ENCODE data around the gene ABLIM1. TPM values are rescaled to one million over a fixed set of nuclear protein-coding genes. Genes with fewer than 3 reads are reported as not detected.

The ABLIM1 gene
- polyA plus RNA-seq, 2 donors = 104 to 121 TPM

- 72 to 74% methylated on average over 5 of the region's 5 CpGs for WGBS, 2 donors
- Histone ChIP-seq H3K4me3 (ENCODE audit: low read depth in 1 of 2, low read length in 2 of 2) (no peak overlapping the region), H3K27ac (ENCODE audit: low read depth in 2 of 2, low read length in 1 of 2) (peak overlapping the region; percentile 36 to 72)
These were observed 53.5 kb downstream of the ABLIM1 start for GRCh38 chr10:114604357-114605130.

GRCh38 chr10:114603948-114604347 lies 54.1 kb downstream of the ABLIM1 start:
- no peaks in the 10 kb centered on the region for H3K36me3 ChIP-seq (ENCODE audit: control insufficient read depth in 2 of 2, insufficient read depth in 2 of 2, low read length in 1 of 2)
- peaks cover 0 to 3% of the 10 kb centered on the region in 2 donors for H3K4me1 ChIP-seq (ENCODE audit: control insufficient read depth in 2 of 2, insufficient read depth in 2 of 2, low read length in 1 of 2)
- H3K9me3 ChIP-seq (ENCODE audit: control insufficient read depth in 2 of 2, insufficient read depth in 1 of 2, low read depth in 1 of 2, low read length in 1 of 2) = no peaks in the 10 kb centered on the region
- 39 to 50% methylated on average over 2 of the region's 2 CpGs for WGBS, 2 donors
- peak overlapping the region; percentile 36 to 72 for H3K27ac ChIP-seq (ENCODE audit: low read depth in 2 of 2, low read length in 1 of 2)
- no peak overlapping the region for H3K4me3 ChIP-seq (ENCODE audit: low read depth in 1 of 2, low read length in 2 of 2)
- no peaks in the 10 kb centered on the region for H3K27me3 ChIP-seq (ENCODE audit: control insufficient read depth in 1 of 2, insufficient read depth in 2 of 2, low read length in 2 of 2)

More at GRCh38 chr10:114604357-114605130, 53.5 kb downstream of the ABLIM1 start:
- H3K9me3 ChIP-seq (ENCODE audit: control insufficient read depth in 2 of 2, insufficient read depth in 1 of 2, low read depth in 1 of 2, low read length in 1 of 2) = no peaks in the 10 kb centered on the region
- peaks cover 0 to 3% of the 10 kb centered on the region in 2 donors for H3K4me1 ChIP-seq (ENCODE audit: control insufficient read depth in 2 of 2, insufficient read depth in 2 of 2, low read length in 1 of 2)
- H3K36me3 ChIP-seq (ENCODE audit: control insufficient read depth in 2 of 2, insufficient read depth in 2 of 2, low read length in 1 of 2) = no peaks in the 10 kb centered on the region
- no peaks in the 10 kb centered on the region for H3K27me3 ChIP-seq (ENCODE audit: control insufficient read depth in 1 of 2, insufficient read depth in 2 of 2, low read length in 2 of 2)

GRCh38 chr10:114603303-114603702 lies 54.8 kb downstream of the ABLIM1 start:
- 54 to 68% methylated on average over 1 of the region's 1 CpG for WGBS, 2 donors
- Histone ChIP-seq H3K4me3 (ENCODE audit: low read depth in 1 of 2, low read length in 2 of 2) (no peak overlapping the region), H3K27me3 (ENCODE audit: control insufficient read depth in 1 of 2, insufficient read depth in 2 of 2, low read length in 2 of 2) (no peaks in the 10 kb centered on the region), H3K4me1 (ENCODE audit: control insufficient read depth in 2 of 2, insufficient read depth in 2 of 2, low read length in 1 of 2) (peaks cover 0 to 3% of the 10 kb centered on the region in 2 donors), H3K27ac (ENCODE audit: low read depth in 2 of 2, low read length in 1 of 2) (peak overlapping the region; percentile 48 to 62), H3K36me3 (ENCODE audit: control insufficient read depth in 2 of 2, insufficient read depth in 2 of 2, low read length in 1 of 2) (no peaks in the 10 kb centered on the region), H3K9me3 (ENCODE audit: control insufficient read depth in 2 of 2, insufficient read depth in 1 of 2, low read depth in 1 of 2, low read length in 1 of 2) (no peaks in the 10 kb centered on the region)

GRCh38 chr10:114600057-114600456 lies 58.0 kb downstream of the ABLIM1 start:
- peak overlapping the region; percentile 70 to 78 for H3K27ac ChIP-seq (ENCODE audit: low read depth in 2 of 2, low read length in 1 of 2)

GRCh38 chr10:114596793-114597192 lies 61.3 kb downstream of the ABLIM1 start:
- 84 to 85% methylated on average over 5 of the region's 5 CpGs for WGBS, 2 donors

More at GRCh38 chr10:114600057-114600456, 58.0 kb downstream of the ABLIM1 start:
- Histone ChIP-seq H3K9me3 (ENCODE audit: control insufficient read depth in 2 of 2, insufficient read depth in 1 of 2, low read depth in 1 of 2, low read length in 1 of 2) (no peaks in the 10 kb centered on the region), H3K4me1 (ENCODE audit: control insufficient read depth in 2 of 2, insufficient read depth in 2 of 2, low read length in 1 of 2) (peaks cover 0 to 3% of the 10 kb centered on the region in 2 donors), H3K27me3 (ENCODE audit: control insufficient read depth in 1 of 2, insufficient read depth in 2 of 2, low read length in 2 of 2) (no peaks in the 10 kb centered on the region), H3K4me3 (ENCODE audit: low read depth in 1 of 2, low read length in 2 of 2) (no peak overlapping the region), H3K36me3 (ENCODE audit: control insufficient read depth in 2 of 2, insufficient read depth in 2 of 2, low read length in 1 of 2) (peaks cover 0 to 4% of the 10 kb centered on the region in 2 donors)
- WGBS, 2 donors = 74 to 83% methylated on average over 3 of the region's 3 CpGs

GRCh38 chr10:114593816-114594468 lies 64.1 kb downstream of the ABLIM1 start:
- Histone ChIP-seq H3K4me3 (ENCODE audit: low read depth in 1 of 2, low read length in 2 of 2) (no peak overlapping the region), H3K36me3 (ENCODE audit: control insufficient read depth in 2 of 2, insufficient read depth in 2 of 2, low read length in 1 of 2) (peaks cover 0 to 4% of the 10 kb centered on the region in 2 donors), H3K9me3 (ENCODE audit: control insufficient read depth in 2 of 2, insufficient read depth in 1 of 2, low read depth in 1 of 2, low read length in 1 of 2) (no peaks in the 10 kb centered on the region), H3K27ac (ENCODE audit: low read depth in 2 of 2, low read length in 1 of 2) (no peak overlapping the region), H3K27me3 (ENCODE audit: control insufficient read depth in 1 of 2, insufficient read depth in 2 of 2, low read length in 2 of 2) (no peaks in the 10 kb centered on the region), H3K4me1 (ENCODE audit: control insufficient read depth in 2 of 2, insufficient read depth in 2 of 2, low read length in 1 of 2) (no peaks in the 10 kb centered on the region)
- 90 to 94% methylated on average over 1 of the region's 1 CpG for WGBS, 2 donors

More at GRCh38 chr10:114596793-114597192, 61.3 kb downstream of the ABLIM1 start:
- no peaks in the 10 kb centered on the region for H3K27me3 ChIP-seq (ENCODE audit: control insufficient read depth in 1 of 2, insufficient read depth in 2 of 2, low read length in 2 of 2)
- no peak overlapping the region for H3K27ac ChIP-seq (ENCODE audit: low read depth in 2 of 2, low read length in 1 of 2)
- no peak overlapping the region for H3K4me3 ChIP-seq (ENCODE audit: low read depth in 1 of 2, low read length in 2 of 2)
- peaks cover 0 to 3% of the 10 kb centered on the region in 2 donors for H3K4me1 ChIP-seq (ENCODE audit: control insufficient read depth in 2 of 2, insufficient read depth in 2 of 2, low read length in 1 of 2)
- no peaks in the 10 kb centered on the region for H3K9me3 ChIP-seq (ENCODE audit: control insufficient read depth in 2 of 2, insufficient read depth in 1 of 2, low read depth in 1 of 2, low read length in 1 of 2)
- peaks cover 0 to 4% of the 10 kb centered on the region in 2 donors for H3K36me3 ChIP-seq (ENCODE audit: control insufficient read depth in 2 of 2, insufficient read depth in 2 of 2, low read length in 1 of 2)

- Histone ChIP-seq H3K4me3 (ENCODE audit: low read depth in 1 of 2, low read length in 2 of 2) (no peak overlapping the region), H3K27me3 (ENCODE audit: control insufficient read depth in 1 of 2, insufficient read depth in 2 of 2, low read length in 2 of 2) (no peaks in the 10 kb centered on the region), H3K27ac (ENCODE audit: low read depth in 2 of 2, low read length in 1 of 2) (no peak overlapping the region), H3K36me3 (ENCODE audit: control insufficient read depth in 2 of 2, insufficient read depth in 2 of 2, low read length in 1 of 2) (peaks cover 0 to 4% of the 10 kb centered on the region in 2 donors), H3K4me1 (ENCODE audit: control insufficient read depth in 2 of 2, insufficient read depth in 2 of 2, low read length in 1 of 2) (no peaks in the 10 kb centered on the region), H3K9me3 (ENCODE audit: control insufficient read depth in 2 of 2, insufficient read depth in 1 of 2, low read depth in 1 of 2, low read length in 1 of 2) (no peaks in the 10 kb centered on the region)
These were observed 64.8 kb downstream of the ABLIM1 start for GRCh38 chr10:114593240-114593792.

GRCh38 chr10:114590993-114591392 lies 67.1 kb downstream of the ABLIM1 start:
- Histone ChIP-seq H3K27me3 (ENCODE audit: control insufficient read depth in 1 of 2, insufficient read depth in 2 of 2, low read length in 2 of 2) (no peaks in the 10 kb centered on the region), H3K27ac (ENCODE audit: low read depth in 2 of 2, low read length in 1 of 2) (no peak overlapping the region), H3K9me3 (ENCODE audit: control insufficient read depth in 2 of 2, insufficient read depth in 1 of 2, low read depth in 1 of 2, low read length in 1 of 2) (no peaks in the 10 kb centered on the region), H3K4me3 (ENCODE audit: low read depth in 1 of 2, low read length in 2 of 2) (no peak overlapping the region), H3K36me3 (ENCODE audit: control insufficient read depth in 2 of 2, insufficient read depth in 2 of 2, low read length in 1 of 2) (no peaks in the 10 kb centered on the region), H3K4me1 (ENCODE audit: control insufficient read depth in 2 of 2, insufficient read depth in 2 of 2, low read length in 1 of 2) (no peaks in the 10 kb centered on the region)

GRCh38 chr10:114584419-114584818 lies 73.7 kb downstream of the ABLIM1 start:
- no peaks in the 10 kb centered on the region for H3K27me3 ChIP-seq (ENCODE audit: control insufficient read depth in 1 of 2, insufficient read depth in 2 of 2, low read length in 2 of 2)
- WGBS, 2 donors = 83 to 89% methylated on average over 2 of the region's 2 CpGs
- H3K36me3 ChIP-seq (ENCODE audit: control insufficient read depth in 2 of 2, insufficient read depth in 2 of 2, low read length in 1 of 2) = peaks cover 0 to 2% of the 10 kb centered on the region in 2 donors
- H3K9me3 ChIP-seq (ENCODE audit: control insufficient read depth in 2 of 2, insufficient read depth in 1 of 2, low read depth in 1 of 2, low read length in 1 of 2) = no peaks in the 10 kb centered on the region
- no peaks in the 10 kb centered on the region for H3K4me1 ChIP-seq (ENCODE audit: control insufficient read depth in 2 of 2, insufficient read depth in 2 of 2, low read length in 1 of 2)
- H3K27ac ChIP-seq (ENCODE audit: low read depth in 2 of 2, low read length in 1 of 2) = no peak overlapping the region
- no peak overlapping the region for H3K4me3 ChIP-seq (ENCODE audit: low read depth in 1 of 2, low read length in 2 of 2)

Data from esophagus (tissue), 2 donors.